ENCODE results near the gene DENND6B.
A peak's percentile ranks its signal among the peaks of the same experiment; 100 is the strongest.
"Not testable (repeated sequence)": the region's sequence is repeated elsewhere in the genome, so short reads cannot be mapped to it uniquely, and the experiment has no call there.

The DENND6B gene

GRCh38 chr22:50338042-50338573, 11.3 kb upstream of the DENND6B start:
- no peak for DNase-seq

DNA sequence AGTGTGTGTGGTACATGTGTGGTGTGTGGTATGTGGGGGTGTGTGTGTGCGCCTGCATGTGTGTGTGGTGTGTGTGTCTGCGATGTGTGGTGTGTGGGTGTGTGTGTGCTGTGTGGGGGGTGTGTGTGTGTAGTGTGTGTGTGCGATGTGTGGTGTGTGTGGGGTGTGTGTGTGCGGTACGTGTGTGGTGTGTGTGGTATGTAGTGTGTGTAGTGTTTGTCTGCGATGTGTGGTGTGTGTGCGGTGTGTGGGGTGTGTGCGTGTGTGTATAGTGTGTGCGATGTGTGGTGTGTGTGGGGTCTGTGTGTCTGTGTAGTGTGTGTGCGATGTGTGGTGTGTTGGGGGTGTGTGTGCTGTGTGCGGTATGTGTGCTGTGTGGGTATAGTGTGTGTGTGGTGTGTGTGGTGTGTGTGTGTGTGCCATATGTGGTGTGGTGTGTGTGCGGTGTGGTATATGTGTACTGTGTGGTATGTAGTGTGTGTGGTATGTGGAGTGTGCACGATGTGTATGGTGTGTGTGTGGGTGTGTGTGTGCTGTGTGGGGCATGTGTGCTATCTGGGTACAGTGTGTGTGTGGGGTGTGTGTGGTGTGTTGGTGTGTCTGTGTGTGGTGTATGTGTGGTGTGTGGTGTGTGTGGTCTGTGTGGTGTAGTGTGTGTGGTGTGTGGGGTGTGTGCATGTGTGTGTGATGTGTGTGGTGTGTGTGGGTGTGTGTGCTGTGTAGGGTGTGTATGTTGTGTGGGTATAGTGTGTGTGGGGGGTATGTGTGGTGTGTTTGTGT, 10.6 kb upstream of the DENND6B start:
- DNase-seq = no peak

DNA sequence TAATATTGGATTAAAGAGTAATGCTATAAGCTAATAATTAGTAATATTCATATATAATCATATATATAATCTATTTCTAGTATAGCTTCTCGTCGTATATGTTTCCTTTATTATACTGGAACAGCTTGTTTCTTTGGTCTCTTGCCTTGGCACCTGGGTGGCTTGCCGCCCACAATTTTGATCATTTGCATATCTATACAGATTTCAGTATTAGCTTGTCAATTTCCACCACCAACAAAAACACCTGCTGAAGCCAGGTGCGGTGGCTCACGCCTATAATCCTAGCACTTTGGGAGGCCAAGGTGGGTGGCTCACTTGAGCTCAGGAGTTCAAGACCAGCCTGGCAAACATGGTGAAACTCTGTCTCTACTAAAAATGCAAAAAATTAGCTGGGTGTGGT, 7.6 kb upstream of the DENND6B start:
- DNase-seq = not testable (repeated sequence)

DNA sequence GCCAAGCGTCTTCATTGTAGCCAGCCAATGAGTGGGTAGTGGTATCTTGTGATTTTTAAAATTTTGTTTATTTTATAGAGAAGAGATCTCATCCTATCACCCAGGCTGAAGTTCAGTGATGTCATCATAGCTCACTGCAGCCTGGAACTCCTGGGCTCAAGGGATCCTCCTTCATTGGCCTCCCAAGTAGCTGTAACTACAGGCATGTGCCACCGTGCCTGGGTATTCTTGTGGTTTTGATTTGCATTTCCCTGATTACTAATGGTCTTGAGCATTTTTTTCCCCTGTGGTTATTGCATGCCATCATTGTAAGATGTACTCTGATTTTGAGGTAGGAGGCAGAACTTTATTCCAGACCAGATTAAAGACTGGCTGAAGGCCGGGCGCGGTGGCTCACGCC, 2.4 kb upstream of the DENND6B start:
- peak; percentile 14 for DNase-seq

GRCh38 chr22:50327711-50328019, 853 bp upstream of the DENND6B start:
- no peak for DNase-seq

DNA sequence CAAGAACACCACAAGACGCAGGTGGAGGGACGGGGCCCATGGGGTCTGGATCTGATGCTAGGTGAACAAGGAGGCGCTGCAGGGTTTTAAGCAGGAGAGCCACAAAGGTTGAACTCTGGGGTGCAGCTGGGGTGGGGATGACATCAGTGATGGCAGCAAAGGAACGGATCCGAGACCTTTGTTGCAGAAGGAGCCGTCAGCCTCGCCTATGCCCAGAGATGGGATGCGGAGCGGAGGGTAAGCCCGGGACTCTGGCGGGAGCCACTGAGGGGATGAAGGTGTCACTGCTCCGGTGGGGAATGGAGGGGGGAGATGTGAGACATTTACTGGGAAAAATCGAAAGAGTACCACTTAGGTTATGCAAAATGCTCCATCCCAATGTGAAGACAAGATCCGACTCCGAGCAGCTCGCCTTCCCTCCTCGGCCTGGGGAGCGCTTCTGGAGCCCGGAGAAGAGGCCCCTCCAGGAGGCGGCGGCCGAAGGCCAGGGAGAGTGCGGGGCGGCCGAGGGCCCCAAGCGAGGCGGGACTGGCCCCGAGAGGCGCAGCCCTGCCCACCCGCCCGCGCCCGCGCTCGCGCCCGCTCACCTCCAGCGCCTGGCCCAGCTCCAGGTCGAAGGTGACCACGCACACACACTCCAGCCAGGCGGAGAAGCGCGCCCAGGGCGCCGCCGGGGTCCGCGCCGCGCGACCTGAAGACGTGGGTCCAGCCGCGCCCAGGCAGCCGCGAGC, 422 bp downstream of the DENND6B start:
- no peak for DNase-seq

DNA sequence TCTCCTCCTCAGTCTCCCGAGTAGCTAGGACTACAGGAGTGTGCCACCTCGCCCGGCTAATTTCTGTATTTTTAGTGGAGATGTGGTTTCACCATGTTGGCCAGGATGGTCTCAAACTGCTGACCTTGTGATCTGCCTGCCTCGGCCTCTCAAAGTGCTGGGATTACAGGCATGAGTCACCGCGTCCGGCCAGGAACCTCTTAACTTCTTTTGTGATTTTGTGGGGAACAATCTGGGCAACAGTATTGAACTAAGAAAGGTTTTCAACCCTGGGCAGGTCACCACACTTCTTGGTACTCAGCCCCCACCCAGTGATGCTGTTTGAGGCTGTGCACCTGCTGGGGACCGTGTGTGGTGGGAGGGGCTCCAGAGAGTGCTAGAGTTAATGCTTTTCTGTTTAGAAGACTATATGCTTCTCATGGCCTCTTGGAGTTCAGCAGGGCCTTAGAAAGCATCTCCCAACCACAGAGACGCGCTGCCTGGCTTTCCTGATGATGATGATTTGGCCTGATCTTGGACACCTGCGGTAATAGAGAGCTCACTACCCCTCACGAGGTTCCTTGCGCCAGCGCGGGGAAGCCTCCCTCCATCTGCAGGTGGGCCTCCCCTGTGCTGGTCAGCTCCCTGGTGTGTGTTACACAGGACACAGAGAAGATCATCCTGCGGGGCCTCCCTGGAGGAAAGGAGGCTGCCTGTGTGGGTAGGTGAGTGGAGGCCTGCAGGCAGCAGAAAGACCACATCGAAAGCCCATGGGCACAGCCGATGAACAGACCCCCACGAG, 1.2 kb downstream of the DENND6B start:
- no peak for DNase-seq

DNA sequence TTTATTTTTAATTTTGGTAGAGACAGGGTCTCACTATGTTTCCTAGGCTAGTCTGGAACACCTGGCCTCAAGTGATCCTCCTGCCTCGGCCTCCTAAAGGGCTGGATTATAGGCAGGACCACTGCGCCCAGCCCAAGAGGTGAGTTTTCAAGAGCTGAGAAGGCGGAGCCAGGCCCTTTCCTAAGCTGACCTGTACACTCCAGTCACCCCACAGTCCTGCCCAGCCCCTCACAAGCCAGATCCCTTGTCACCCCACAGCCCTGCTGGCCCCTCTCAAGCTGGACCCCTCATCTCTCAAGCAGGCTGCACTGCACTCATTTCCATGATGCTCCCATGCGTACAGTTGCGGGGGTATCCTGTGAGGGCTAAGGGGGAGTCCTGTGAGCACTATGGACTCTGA, 2.9 kb downstream of the DENND6B start:
- no peak for DNase-seq

- DNase-seq = not testable (repeated sequence)
These were observed 4.3 kb downstream of the DENND6B start for GRCh38 chr22:50322382-50323104.

DNA sequence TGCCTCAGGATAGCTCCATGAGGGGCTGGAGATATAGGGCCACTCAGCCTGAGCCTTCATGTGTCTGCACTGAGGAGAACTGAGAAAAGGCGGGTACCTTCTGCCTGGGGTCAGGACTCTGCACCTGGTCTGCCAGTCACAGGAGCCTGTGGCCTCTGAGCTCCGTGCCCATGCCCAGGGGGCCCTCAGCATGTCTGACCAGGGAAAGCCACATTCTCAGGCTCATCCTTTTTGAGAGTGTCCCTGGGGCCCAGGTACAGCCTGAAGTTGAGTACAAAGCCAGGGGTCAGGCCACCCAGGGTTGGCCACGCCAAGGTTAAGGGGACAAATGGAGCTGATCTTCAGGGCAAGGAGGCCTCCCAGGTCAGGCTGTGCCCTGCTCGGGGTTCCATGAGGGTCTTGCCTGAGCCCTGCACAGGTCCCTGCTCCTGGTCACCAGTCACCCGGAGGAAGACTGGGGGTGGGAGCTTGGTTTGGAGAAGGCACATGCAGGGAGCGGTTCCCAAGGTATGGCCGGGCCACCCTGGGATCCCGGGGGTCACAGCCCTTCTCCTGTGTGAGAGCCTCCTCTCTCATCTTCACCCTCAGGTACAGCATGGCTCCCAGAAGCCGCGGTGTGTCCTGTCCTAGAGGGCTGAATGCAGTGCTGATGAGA, 6.0 kb downstream of the DENND6B start:
- no peak for DNase-seq

DNA sequence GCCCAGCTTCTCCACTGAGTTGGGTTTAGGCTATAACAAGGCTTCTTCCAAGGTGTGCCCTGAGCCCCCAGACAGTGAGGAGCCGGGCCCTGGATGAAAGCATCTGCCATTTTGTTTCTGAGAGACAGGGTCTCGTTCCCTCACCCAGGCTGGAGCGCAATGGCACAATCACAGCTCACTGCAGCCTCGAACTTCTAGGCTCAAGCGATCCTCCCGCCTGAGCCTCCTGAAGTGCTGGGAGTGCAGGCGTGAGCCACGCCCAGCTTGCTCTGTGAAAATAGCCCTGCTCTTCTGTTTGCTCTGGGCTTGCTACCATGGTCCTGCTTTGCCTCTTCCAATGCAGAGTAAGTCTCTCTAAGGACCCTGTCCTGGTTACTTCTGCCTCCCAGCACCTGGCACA, 6.7 kb downstream of the DENND6B start:
- no peak for DNase-seq

- DNase-seq = no peak
These were observed 7.3 kb downstream of the DENND6B start for GRCh38 chr22:50319503-50319951.

DNA sequence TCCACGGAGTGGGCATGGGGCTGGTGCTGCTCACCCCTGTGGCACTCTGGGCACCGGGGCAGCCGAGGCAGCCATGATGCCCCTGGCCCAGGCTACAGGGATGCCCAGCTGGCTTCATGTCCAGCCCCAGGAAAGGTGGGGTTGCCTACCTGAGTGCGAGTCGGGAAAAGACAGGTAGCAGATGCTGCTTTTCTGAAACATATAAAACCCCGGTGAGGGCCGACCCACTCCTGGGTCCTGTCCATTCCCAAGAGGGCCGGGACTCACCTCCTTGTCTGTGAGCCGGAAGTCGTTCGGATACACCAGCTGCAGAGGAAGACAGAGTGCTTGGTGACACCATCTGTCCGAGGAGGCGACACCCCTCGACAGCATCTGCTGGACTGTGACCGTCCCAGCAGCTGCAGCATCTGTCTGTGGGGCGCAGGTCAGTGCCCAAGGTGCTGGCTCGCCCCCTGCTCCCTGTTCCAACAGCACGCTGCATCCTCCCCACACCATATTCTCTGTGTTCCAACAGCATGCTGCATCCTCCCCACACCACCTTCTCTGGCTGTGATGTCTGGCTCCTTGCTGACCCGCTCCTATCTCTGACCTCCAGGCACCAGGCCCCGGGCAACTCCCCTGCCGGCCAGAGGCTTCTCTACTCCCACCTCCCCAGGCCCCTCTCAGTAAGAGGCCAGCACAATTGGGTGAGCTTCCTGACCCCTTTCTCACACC, 8.0 kb downstream of the DENND6B start:
- DNase-seq = no peak

DNA sequence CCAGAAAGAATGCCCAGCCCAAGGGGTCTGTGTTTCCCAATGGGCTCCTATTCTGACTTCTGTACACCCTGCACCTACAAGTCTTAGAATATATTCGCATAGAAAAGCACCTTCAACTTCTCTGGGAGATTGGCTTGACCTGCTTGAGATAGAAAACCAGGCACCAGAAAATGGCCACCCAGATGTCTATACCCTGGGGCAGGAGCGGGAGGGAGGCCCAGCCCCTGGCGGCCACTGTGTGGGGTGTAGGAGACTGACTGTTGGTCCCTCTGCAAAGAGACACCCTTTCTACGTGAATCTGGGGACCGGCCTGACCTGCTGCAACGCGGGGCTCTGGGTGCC, 8.5 kb downstream of the DENND6B start:
- DNase-seq = no peak

DNA sequence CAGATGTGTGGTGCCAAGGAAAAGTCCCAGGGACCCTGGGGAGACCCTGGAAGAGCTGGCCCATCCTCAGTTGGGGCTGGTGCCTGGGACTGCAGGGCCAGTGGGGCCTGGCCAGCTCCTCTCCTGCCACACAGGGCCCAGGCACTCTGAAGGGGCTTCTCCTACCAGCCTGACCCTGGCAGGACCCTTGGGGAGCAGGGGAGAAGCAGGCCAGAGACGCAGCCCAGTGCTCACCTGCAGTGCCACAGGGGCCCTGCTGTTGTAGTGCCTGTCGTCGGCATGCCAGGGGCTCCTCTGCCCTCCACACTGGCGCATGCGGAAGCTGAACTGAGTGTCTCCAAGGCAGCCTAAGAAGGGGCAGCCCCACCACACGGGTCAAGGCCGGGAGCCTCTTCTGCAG, 9.1 kb downstream of the DENND6B start:
- no peak for DNase-seq

DNA sequence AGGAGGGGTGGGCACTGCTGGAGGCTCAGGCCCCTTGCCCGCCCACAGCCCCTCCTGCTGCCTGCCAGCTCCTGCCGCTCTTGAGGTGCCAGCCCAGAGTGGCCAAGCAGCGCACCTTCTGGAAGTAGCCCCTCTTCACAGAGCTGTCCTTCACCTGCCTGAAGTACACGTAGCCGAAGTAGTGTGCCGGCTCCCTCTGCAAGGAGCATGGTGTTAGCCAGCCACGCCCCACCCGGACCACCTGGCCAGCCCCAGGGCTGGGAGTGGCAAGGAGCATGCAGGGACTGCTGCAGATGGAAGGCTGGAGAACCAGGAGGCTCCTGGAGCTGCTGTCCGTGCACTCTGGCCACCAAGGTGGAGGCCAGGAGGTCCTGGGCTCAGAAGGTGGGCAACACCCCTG, 9.6 kb downstream of the DENND6B start:
- DNase-seq = no peak

DNA sequence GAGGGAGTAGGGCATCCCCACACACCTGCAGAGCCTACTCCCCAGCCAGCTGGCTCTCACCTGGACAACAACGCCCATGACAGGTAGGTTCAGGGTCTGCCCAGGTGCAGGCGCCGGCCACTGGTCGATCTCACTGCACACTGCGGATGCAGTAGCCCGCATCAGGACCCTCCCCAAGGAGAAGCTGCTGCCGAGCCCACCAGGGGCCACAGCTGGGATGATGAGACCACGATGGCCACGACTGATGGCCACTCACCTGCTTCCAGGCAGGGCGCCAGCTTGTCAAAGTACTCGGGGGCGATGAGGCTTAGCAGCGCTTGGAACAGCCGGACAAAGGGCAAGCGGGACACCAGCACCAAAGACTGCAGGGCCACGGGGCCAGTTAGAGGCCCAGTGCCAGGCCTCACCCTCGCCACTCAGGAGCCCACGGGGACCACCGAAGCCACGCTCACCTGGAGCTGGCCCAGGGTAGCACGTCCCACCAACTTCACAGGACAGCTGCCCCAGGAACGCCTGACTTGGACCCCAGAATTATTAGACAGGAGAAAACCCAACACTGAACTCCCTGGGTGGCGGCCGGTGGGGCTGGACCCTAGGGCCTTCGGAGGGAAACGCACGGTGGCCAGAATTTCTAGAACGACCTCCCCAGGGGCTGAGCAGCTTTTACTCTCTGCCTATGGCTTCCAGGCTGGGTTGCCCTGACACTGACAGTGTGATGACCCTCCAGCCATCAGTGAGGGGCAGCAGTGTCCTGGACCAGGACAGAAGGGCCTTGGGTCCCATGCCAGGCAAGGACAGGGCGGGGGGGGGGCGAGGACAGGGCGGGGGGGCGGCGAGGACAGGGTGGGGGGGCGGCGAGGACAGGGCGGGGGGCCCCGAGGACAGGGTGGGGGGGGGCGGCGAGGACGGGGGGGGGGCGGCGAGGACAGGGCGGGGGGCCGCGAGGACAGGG, 10.4 kb downstream of the DENND6B start:
- DNase-seq = no peak

GRCh38 chr22:50315289-50316113, 11.3 kb downstream of the DENND6B start:
- DNase-seq = no peak

DNA sequence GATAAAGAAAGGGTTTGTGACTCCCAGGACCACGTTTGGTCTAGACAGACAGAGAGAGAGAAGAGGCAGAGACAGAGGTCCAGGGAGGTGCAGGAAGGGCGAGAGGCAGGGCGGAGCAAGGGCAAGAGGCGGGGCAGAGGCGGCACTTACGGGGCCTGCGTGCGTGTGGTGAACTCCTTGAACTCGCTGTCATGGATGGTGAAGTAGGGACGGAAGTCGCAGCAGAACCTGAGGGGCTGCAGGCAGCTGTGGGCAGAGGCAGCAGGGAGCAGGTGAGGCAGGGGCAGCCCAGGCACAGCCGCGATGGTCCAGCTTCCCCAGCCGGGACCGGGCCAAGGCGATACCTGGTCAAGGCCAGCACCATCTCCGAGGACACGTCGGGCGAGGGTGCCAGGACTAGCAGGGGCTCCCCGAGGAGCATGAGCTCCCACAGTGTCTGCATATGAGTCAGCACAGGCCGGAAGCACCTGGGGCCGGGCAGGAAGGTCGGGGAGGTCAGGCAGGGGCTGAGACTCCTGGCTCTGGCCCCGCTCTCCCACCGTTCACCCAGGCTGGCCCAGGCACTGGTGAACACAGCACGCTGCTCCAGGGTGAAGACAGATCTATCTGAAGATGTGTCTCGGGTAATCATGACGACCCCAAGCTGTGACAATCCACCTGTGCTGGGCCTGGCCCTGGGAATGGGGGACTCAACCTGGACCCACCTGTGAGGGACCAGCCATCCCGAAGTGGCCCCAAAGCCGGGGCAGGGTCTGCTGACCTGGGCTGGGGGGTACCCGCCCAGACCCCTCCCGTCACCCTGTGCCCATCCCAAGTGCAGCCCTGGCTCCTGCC, 12.1 kb downstream of the DENND6B start:
- peak; percentile 78 for DNase-seq

Measured in hematopoietic multipotent progenitor cell treated with erythropoietin and hydrocortisone succinate and interleukin-3 and kit ligand, for 8 days (in vitro differentiated cells).